ENCODE measurements around the gene NUP107. TPM values are rescaled to one million over a fixed set of nuclear protein-coding genes. Genes with fewer than 3 reads are reported as not detected.
"Not testable (repeated sequence)": the region's sequence is repeated elsewhere in the genome, so short reads cannot be mapped to it uniquely, and the experiment has no call there.

NUP107 gene
- 22.7 TPM for total RNA-seq
- long read RNA-seq, full-length matches to known transcripts = 31 of 45 reads
- long read RNA-seq, partial matches to known transcripts = 5 of 45 reads
- long read RNA-seq, other reads (novel, unspliced or antisense) = 9 of 45 reads

- Histone ChIP-seq H3K27me3 (no peaks in the 10 kb centered on the region), H3K27ac (peak within 1 kb of the TSS; percentile 84), H3K4me1 (peaks cover 15% of the 10 kb centered on the region), H3K9me3 (no peaks in the 10 kb centered on the region), H3K4me3 (peak within 1 kb of the TSS; percentile 82), H3K36me3 (peaks cover 15% of the 10 kb centered on the region)
- intact Hi-C loops (cut with DNase I) = loop anchor here (10.0 kb wide), 1 partner anchor 332 kb away; no protein-coding TSS in a partner anchor
- DNase-seq = peak; percentile 99
- TF ChIP-seq, protein P1, sequence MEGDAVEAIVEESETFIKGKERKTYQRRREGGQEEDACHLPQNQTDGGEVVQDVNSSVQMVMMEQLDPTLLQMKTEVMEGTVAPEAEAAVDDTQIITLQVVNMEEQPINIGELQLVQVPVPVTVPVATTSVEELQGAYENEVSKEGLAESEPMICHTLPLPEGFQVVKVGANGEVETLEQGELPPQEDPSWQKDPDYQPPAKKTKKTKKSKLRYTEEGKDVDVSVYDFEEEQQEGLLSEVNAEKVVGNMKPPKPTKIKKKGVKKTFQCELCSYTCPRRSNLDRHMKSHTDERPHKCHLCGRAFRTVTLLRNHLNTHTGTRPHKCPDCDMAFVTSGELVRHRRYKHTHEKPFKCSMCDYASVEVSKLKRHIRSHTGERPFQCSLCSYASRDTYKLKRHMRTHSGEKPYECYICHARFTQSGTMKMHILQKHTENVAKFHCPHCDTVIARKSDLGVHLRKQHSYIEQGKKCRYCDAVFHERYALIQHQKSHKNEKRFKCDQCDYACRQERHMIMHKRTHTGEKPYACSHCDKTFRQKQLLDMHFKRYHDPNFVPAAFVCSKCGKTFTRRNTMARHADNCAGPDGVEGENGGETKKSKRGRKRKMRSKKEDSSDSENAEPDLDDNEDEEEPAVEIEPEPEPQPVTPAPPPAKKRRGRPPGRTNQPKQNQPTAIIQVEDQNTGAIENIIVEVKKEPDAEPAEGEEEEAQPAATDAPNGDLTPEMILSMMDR (IDR thresholded peaks at IDR 0.05) = no peak
- ATAC-seq = peak; percentile 98
Measured at GRCh38 chr12:68686595-68687521, at the start of gene NUP107. TSS of gene NUP107 (plus strand) at chr12:68686978. CDS start at chr12:68687066, 88 bp downstream.

GRCh38 chr12:68637439-68637838, 49.3 kb upstream of the NUP107 start:
- DNase-seq; H3K4me3 ChIP-seq; H3K27ac ChIP-seq; intact Hi-C loops (cut with DNase I); H3K27me3 ChIP-seq; H3K9me3 ChIP-seq; ATAC-seq; H3K36me3 ChIP-seq: not testable (repeated sequence)
- H3K4me1 ChIP-seq = peaks cover 44% of the 10 kb centered on the region

- H3K4me3 ChIP-seq = no peak overlapping the region
- no peak overlapping the region for H3K27ac ChIP-seq
- intact Hi-C loops (cut with DNase I) = no loop called here
- peaks cover 44% of the 10 kb centered on the region for H3K4me1 ChIP-seq
- DNase-seq (no peak), ATAC-seq (no peak)
- H3K27me3 ChIP-seq = no peaks in the 10 kb centered on the region
- no peaks in the 10 kb centered on the region for H3K9me3 ChIP-seq
- no peaks in the 10 kb centered on the region for H3K36me3 ChIP-seq
- TF ChIP-seq, protein P1 (IDR thresholded peaks at IDR 0.05) = no peak
Measured at GRCh38 chr12:68638171-68638570, 48.6 kb upstream of the NUP107 start.

DNA sequence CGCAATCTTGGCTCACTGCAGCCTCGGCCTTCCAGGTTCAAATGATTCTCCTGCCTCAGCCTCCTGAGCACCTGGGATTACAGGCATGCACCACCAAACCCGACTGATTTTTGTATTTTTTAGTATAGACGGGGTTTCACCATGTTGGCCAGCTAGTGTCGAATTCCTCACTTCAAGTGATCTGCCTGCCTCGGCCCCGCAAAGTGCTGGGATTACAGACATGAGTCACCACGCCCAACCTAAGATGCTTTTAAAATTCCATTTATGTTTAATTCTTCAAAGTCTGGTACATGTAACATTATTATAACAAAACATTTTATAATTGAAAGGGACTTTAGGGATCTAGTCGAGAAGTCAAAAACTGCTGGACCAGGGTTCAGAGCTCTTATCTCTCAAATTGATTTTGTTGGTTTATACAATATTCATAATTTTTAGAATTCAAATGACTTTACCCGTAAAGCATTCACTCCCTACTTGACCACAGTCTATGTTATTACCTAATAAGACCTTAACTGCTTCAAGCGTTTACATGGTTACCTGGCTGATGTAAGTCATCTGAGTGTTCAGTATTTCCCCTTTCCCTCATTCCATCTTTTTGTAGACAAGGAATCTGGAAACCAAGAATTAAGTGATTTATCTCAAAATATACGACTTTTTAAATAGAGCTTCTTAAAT, 47.9 kb upstream of the NUP107 start:
- TF ChIP-seq, protein P1 (IDR thresholded peaks at IDR 0.05) = no peak
- intact Hi-C loops (cut with DNase I) = no loop called here

DNA sequence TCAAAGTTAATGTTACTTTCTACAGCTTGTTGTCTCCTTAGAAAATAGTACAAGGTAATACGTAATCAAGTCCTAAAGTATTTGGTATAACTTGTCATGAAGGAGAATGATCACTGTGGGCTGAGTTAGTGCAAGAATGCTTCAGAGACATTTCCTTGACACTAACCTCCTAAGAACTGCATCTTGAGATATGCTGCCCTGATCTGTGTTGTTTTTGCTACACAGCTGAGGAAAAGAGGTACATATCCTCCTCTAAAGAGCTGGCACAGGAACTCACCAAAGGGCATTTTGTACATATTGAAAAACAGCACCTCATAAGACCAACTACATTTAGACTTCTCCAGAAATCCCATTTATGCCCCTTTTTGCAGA, 47.4 kb upstream of the NUP107 start:
- intact Hi-C loops (cut with DNase I) = no loop called here
- TF ChIP-seq, protein P1 (IDR thresholded peaks at IDR 0.05) = no peak
- H3K36me3 ChIP-seq = no peaks in the 10 kb centered on the region
- no peaks in the 10 kb centered on the region for H3K9me3 ChIP-seq
- no peaks in the 10 kb centered on the region for H3K27me3 ChIP-seq
- no peak overlapping the region for H3K27ac ChIP-seq
- ATAC-seq (no peak), DNase-seq (no peak)
- peaks cover 40% of the 10 kb centered on the region for H3K4me1 ChIP-seq
- H3K4me3 ChIP-seq = no peak overlapping the region

More for the DNA sequence above, 47.9 kb upstream of the NUP107 start:
- Histone ChIP-seq H3K27ac (no peak overlapping the region), H3K27me3 (no peaks in the 10 kb centered on the region), H3K9me3 (no peaks in the 10 kb centered on the region), H3K4me3 (no peak overlapping the region), H3K4me1 (peaks cover 44% of the 10 kb centered on the region), H3K36me3 (no peaks in the 10 kb centered on the region)
- DNase-seq (no peak), ATAC-seq (no peak)

DNA sequence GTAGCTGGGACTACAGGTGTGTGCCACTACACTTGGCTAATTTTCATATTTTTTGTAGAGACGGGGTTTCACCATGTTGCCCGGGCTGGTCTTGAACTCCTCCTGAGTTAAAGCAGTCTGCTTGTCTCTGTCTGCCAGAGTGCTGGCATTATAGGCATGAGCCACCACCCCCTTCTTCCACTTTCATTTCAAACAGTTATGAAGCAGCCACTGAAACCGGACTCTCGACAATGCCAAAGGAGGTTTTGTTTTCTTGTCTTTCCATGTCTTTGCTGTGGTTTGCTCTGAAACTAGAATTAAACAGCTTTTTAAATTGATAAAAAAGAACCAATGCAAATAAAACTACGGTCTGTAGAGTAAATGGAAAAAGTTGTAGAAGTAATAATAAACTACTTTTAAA, 45.6 kb upstream of the NUP107 start:
- TF ChIP-seq, protein P1 (IDR thresholded peaks at IDR 0.05) = no peak
- DNase-seq = no peak
- H3K36me3 ChIP-seq = no peaks in the 10 kb centered on the region
- no peaks in the 10 kb centered on the region for H3K27me3 ChIP-seq
- H3K4me1 ChIP-seq = peaks cover 28% of the 10 kb centered on the region
- H3K4me3 ChIP-seq = no peak overlapping the region
- H3K9me3 ChIP-seq = no peaks in the 10 kb centered on the region
- intact Hi-C loops (cut with DNase I) = no loop called here
- no peak overlapping the region for H3K27ac ChIP-seq
- ATAC-seq = peak; percentile 47
